ENCODE data around the gene PCBP3.

PCBP3 gene

GRCh38 chr21:45763074-45763473, 119.5 kb downstream of the PCBP3 start:
- DNase-seq: no peak

- no peak for DNase-seq
These were observed 120.0 kb downstream of the PCBP3 start for GRCh38 chr21:45763506-45763905.

DNA sequence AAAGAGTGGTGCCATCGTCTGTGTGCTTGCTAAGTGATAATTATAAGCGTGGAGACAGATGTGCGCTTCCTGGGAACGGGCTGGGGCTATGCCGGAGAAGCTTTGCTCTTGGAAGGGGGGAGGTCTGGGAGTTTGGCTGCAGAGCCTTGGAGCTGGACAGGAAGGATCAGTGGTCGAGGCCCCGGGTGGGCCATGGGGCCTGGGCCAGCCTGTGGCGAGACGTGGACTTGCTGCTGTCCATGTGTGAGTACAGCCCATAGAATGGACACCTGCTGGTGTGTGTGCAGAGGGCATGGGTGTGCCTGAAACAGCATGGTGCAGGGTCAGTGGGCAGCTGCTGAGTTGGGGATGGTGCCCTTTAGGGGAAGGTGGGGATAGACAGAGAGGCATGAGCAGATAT, 121.3 kb downstream of the PCBP3 start:
- DNase-seq: no peak

DNA sequence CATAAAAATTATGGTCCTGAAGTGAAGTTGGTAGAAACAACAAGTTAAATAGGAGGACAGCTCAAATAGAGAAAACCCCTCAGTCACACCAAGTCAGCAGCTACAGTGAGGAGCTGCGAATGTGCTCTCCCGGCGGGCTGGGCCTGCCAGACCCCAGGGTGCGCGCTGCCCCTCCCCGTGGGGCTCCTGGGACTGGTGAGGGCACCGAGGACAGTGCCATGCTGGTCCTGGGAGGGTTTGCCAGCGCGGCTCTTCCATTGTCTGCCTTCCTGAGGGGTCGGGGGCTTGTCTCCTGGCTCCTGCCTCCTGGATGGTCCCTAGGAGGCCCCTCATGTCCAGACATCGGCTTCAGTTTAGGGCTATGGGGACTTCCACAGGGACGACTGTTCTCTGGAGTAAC, 121.8 kb downstream of the PCBP3 start:
- no peak for DNase-seq

GRCh38 chr21:45766055-45766454, 122.5 kb downstream of the PCBP3 start:
- DNase-seq: no peak

DNA sequence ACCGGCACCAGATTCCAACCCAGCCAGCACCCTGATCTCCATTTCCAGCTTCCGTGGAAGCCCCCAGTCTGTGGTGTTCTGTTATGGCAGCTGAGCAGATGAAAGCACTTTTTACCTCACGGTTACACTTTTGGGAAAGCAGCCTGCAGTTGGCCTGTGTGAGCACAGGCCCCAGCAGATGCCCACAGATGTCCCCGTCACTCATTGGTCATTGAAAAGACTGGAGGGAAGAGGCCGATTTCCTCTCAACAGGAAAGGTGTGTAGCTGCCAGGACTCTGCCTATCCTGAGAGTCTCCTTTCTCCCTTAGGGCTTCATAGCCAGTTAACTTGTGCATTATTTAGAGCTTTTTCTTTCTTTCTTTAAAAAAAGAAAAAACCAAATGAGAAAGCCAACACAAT, 123.0 kb downstream of the PCBP3 start:
- peak; percentile 25 for DNase-seq

GRCh38 chr21:45767071-45768006, 123.8 kb downstream of the PCBP3 start:
- no peak for DNase-seq

GRCh38 chr21:45768011-45768739, 124.7 kb downstream of the PCBP3 start:
- DNase-seq: peak; percentile 37

DNA sequence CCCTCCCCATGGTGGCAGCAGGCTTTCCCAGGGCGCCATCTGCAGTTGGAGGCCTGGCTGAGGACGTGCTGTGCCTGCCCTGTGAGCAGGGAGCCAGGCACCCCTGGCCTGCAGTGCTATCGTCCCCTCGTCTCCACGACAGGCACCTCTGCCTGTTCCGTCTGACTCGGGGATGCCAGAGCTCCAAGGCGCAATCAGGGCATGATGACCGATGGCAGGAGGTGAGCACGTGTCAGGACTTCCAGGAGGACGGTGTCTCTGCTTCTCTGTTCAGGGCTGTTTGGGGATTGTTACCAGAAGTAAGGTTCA, 125.2 kb downstream of the PCBP3 start:
- DNase-seq: no peak

GRCh38 chr21:45769294-45769693, 125.8 kb downstream of the PCBP3 start:
- DNase-seq: no peak

- DNase-seq: no peak
These were observed 126.4 kb downstream of the PCBP3 start for GRCh38 chr21:45769896-45770295.

DNA sequence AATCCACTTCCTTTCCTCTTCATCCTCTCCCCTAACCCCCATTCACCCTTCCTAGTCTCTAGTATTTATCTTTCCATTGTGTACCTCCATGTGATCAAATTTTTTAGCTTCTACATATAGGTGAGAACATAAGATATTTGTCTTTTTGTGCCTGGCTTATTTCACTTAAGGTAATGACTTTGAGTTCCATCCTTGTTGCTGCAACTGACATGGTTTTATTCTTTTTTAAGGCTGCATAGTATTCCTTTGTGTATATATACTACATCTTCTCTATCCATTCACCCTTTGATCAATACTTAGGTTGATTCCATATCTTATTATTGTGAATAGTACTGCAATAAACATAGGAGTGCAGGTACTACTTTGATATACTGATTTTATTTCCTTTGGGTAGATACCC, 128.7 kb downstream of the PCBP3 start:
- DNase-seq: no peak

- DNase-seq: no peak
These were observed 130.8 kb downstream of the PCBP3 start for GRCh38 chr21:45774291-45774690.

DNA sequence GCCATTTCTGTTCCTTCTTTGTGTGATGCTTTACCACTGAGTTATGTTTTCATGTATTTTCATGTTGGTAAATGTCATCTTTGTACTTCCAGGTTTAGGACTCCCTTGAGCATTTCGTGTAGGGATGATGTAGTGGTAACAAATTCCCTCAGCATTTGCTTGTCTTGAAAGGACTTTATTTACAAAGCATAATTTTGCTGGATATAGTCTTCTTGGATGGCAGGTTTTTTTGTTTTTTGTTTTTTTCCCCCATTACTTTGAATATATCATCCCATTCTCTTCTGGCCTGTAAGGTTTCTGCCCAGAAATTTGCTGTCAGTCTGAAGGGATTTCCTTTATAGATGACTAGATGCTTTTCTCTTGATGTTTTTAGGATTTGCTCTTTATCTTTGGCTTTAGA, 133.4 kb downstream of the PCBP3 start:
- DNase-seq: no peak

DNA sequence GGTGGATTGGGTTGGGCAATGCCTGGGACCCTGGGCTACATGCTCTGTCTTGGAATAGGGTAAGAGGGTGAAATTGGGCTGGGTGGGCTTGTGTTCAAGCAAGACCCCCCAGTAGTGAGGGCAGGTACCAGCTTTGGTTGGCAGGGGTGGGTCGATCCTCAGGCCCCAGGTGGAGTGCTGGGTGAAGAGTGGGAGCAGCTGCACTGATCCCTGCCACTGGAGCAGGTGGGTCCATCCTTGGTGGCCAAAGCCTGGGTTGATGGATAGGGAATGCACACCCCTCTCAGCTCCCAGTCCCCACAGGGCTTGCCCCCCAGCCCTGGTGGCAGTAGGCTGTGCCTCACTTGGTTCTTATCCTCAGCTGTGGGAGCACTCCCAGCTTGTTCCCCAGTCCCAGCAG, 135.2 kb downstream of the PCBP3 start:
- no peak for DNase-seq

GRCh38 chr21:45779226-45779625, 135.7 kb downstream of the PCBP3 start:
- DNase-seq: no peak

DNA sequence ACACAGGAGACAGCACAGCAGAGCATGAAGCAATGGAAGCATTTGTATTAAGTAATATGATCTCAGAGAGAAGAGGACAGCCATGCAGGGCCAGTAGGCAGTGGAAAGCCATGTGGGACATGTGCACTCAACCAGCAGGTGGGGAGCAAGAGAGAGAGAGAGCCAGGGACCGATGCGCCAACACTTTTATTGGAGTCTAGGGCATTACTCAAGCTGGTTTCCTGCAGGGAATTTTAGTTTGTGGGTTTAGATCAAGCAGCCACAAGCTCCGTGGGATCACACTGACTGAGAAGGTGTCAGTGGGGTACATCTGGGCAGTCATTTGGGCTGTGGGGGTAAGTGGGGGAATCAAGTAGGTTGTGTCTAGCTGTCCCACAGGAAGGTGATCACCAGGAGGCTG, 137.1 kb downstream of the PCBP3 start:
- no peak for DNase-seq

GRCh38 chr21:45781741-45782140, 138.2 kb downstream of the PCBP3 start:
- DNase-seq: no peak

GRCh38 chr21:45786660-45787059, 143.1 kb downstream of the PCBP3 start:
- no peak for DNase-seq

GRCh38 chr21:45787371-45787770, 143.8 kb downstream of the PCBP3 start:
- DNase-seq: no peak

GRCh38 chr21:45788198-45788597, 144.7 kb downstream of the PCBP3 start:
- no peak for DNase-seq

GRCh38 chr21:45788637-45789506, 145.3 kb downstream of the PCBP3 start:
- DNase-seq: no peak

DNA sequence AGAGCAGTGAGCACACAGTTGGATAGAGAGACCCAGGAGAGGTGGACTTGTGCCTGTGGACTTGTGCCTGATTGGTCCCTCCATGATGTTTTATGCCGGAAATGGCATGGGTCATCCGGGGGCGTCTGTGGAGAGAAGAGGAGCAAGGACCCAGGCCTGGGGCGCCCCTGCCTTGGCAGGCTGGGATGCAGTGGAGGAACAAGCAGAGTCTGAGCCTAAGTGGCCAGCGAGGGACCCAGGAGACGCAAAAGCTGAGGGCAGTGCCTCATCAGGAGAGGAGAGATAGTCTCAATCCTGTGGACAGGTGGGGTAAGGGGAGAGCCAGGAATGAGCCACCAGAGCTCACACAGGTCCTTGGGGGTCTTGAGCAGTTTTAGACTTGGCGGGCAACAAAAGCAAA, 146.9 kb downstream of the PCBP3 start:
- DNase-seq: no peak

Data from eye (tissue), 1 donor.